Gastrocnemius medialis (tissue), 4 donors: ENCODE measurements around the gene UNC80. TPM values are rescaled to one million over a fixed set of nuclear protein-coding genes. Genes with fewer than 3 reads are reported as not detected.

Source experiments
- ATAC-seq, 2 donors: fragments of 150-250 bp; one replicate each; pipeline ENCODE4 v1.9.1; 2016
- DNase-seq, 2 donors: peaks; one replicate each; pipeline ENCODE4 v3.0.0-alpha.2; 2019
- H3K27ac ChIP-seq, 4 donors: fragments of 200-600 bp; sonication (generic); 1 replicate in 1 of 4; 2 replicates in 3 of 4; pipeline ENCODE4 v1.5.1; 2016 to 2018; ENCODE audit warnings: mild to moderate bottlenecking in 2 of 4, moderate library complexity in 1 of 4
- H3K27me3 ChIP-seq, 3 donors: fragments of 200-600 bp; sonication (generic) in 2 of 3; 1 replicate in 1 of 3; 2 replicates in 2 of 3; pipeline versions ENCODE4 v1.5.1 to v1.6.0; 2016 to 2019; ENCODE audit warnings: mild to moderate bottlenecking in 1 of 3, moderate library complexity in 1 of 3
- H3K36me3 ChIP-seq, 2 donors: fragments of 200-600 bp; sonication (generic) in 1 of 2; one replicate each; pipeline ENCODE4 v1.5.1; 2017 to 2018
- H3K4me1 ChIP-seq, 2 donors: fragments of 200-600 bp; sonication (generic) in 1 of 2; one replicate each; pipeline ENCODE4 v1.5.1; 2016 to 2017; ENCODE audit warnings: mild to moderate bottlenecking in 2 of 2
- H3K4me3 ChIP-seq, 4 donors: fragments of 200-600 bp; sonication (generic) in 3 of 4; 1 replicate in 1 of 4; 2 replicates in 3 of 4; pipeline ENCODE4 v1.5.1; 2016 to 2019; ENCODE audit warnings: mild to moderate bottlenecking in 2 of 4
- H3K9me3 ChIP-seq, 3 donors: fragments of 200-600 bp; sonication (generic) in 2 of 3; 1 replicate in 1 of 3; 2 replicates in 2 of 3; pipeline ENCODE4 v1.5.1; 2016 to 2019
- CTCF ChIP-seq, 5 experiments: fragments of 450-650 bp in 3 of 5; fragments of 200-600 bp in 2 of 5; sonication (generic) in 2 of 5; IDR thresholded peaks in 4 of 5; conservative IDR thresholded peaks in 1 of 5; 1 replicate in 4 of 5; 2 replicates in 1 of 5; pipeline ENCODE4 v1.5.1; 2016 to 2019; ENCODE audit warnings: antibody characterized with exemption in 5 of 5, mild to moderate bottlenecking in 3 of 5, moderate library complexity in 3 of 5
- POLR2A ChIP-seq, 2 donors: fragments of 450-650 bp; IDR thresholded peaks; one replicate each; pipeline ENCODE4 v1.6.1; 2017; ENCODE audit warnings: antibody characterized with exemption in 2 of 2, mild to moderate bottlenecking in 2 of 2, moderate library complexity in 2 of 2
- in situ Hi-C, 4 donors: fragments of 200-750 bp; cut with MboI; loops; one replicate each; pipeline versions ENCODE4 v1.15.0 to v1.8.0; 2017; ENCODE audit warnings: low sequenced_read_pairs in 4 of 4
- intact Hi-C: fragments of 100-400 bp; cut with DNase I; formaldehyde crosslinking; loops from one replicate; pipeline ENCODE4 v1.15.1; 2023; ENCODE audit warnings: low total_unique reads
- total RNA-seq, 4 donors: library from RNA; depleted of rRNA; stranded (reverse); fragments of >200 nt; gene quantifications; one replicate each; pipeline versions ENCODE4 v1.1.0 to v1.2.3, GENCODE V29; 2016

Gene UNC80
- total RNA-seq, 4 donors from 2014 or later = not detected

GRCh38 chr2:209821806-209822205 lies 50.2 kb downstream of the UNC80 start:
- Histone ChIP-seq H3K4me3 (no peak overlapping the region), H3K36me3 (no peaks in the 10 kb centered on the region), H3K9me3 (no peaks in the 10 kb centered on the region), H3K27me3 (no peaks in the 10 kb centered on the region), H3K27ac (no peak overlapping the region), H3K4me1 (no peaks in the 10 kb centered on the region)
- ATAC-seq (no peak), DNase-seq (no peak)
- intact Hi-C loops (no loop called here), in situ Hi-C loops (no loop called here)
- TF ChIP-seq CTCF (IDR thresholded peaks at IDR 0.05 in 4 of 5, conservative IDR thresholded peaks at IDR 0.05 in 1 of 5) (no peak), POLR2A (IDR thresholded peaks at IDR 0.05) (no peak)

DNA sequence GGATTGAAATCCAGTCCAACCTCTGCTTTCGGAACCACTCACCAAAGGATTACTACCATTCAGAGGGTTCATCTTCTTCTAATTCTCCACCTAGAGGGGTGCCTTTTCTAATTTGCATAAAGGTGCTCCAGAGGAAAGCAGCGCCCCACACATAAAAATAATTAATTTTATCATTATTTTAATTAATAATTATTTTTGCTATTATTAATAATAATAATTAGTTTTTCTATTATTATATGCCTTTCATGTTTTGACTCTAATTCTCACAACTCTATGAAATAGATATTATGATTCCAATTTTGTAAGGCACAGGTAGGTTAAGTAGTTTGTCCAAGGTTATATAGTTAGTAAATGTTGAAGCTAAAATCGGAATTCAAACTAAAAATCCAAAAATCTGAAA lies 51.9 kb downstream of the UNC80 start:
- H3K27me3 ChIP-seq = no peaks in the 10 kb centered on the region
- no peak for TF ChIP-seq POLR2A (IDR thresholded peaks at IDR 0.05)
- no peak for TF ChIP-seq CTCF (IDR thresholded peaks at IDR 0.05 in 4 of 5, conservative IDR thresholded peaks at IDR 0.05 in 1 of 5)
- H3K36me3 ChIP-seq = no peaks in the 10 kb centered on the region
- no peak overlapping the region for H3K27ac ChIP-seq
- no peaks in the 10 kb centered on the region for H3K9me3 ChIP-seq
- no peak for ATAC-seq
- no peaks in the 10 kb centered on the region for H3K4me1 ChIP-seq
- intact Hi-C loops (no loop called here), in situ Hi-C loops (no loop called here)
- no peak for DNase-seq
- no peak overlapping the region for H3K4me3 ChIP-seq

- TF ChIP-seq CTCF (IDR thresholded peaks at IDR 0.05 in 4 of 5, conservative IDR thresholded peaks at IDR 0.05 in 1 of 5) (no peak), POLR2A (IDR thresholded peaks at IDR 0.05) (no peak)
- Histone ChIP-seq H3K36me3 (no peaks in the 10 kb centered on the region), H3K4me1 (no peaks in the 10 kb centered on the region), H3K27me3 (no peaks in the 10 kb centered on the region), H3K9me3 (no peaks in the 10 kb centered on the region), H3K27ac (no peak overlapping the region), H3K4me3 (no peak overlapping the region)
- DNase-seq (no peak), ATAC-seq (no peak)
- intact Hi-C loops (no loop called here), in situ Hi-C loops (no loop called here)
These were observed 52.8 kb downstream of the UNC80 start for GRCh38 chr2:209824391-209824790.

DNA sequence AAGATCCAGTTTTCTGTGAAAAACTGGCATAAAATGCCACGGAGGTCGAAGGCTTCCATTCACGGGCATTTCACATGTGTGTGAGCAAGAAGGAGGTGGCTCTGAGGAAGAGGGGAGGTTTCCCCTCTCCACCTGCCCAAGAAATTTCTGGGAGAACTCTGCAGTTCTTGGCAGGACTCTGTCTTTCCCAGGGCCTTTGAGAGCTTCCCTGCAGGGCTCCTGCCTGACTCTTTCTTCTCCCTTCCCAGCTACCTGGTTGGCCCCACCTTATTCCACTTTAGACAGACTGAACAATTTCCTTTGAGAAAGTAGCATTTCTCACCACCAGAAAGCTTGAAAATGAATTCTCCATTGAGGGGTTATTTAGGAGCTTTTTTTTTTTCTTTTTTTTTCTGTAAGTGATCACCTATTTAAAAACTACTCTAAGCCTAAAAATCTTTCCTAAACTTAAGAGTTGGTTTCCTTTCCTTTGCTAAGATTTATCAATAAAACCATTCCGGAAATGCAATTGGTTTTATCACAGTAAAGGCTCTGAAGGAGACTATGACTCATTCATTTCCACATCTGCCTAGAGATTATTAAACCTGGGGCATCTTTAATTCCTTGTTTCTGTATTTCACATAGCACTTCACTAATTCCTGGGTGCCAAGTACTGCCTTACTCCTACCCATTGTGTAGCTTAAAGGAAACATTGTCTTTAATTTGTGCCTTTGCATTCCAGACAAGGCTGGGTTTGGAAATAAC lies 59.3 kb downstream of the UNC80 start:
- intact Hi-C loops = no loop called here
- Histone ChIP-seq H3K9me3 (no peaks in the 10 kb centered on the region), H3K27me3 (no peaks in the 10 kb centered on the region), H3K36me3 (no peaks in the 10 kb centered on the region), H3K27ac (no peak overlapping the region), H3K4me1 (no peaks in the 10 kb centered on the region), H3K4me3 (no peak overlapping the region)
- DNase-seq = no peak
- ATAC-seq = no peak
- in situ Hi-C loops = no loop called here
- no peak for TF ChIP-seq POLR2A (IDR thresholded peaks at IDR 0.05)
- no peak for TF ChIP-seq CTCF (IDR thresholded peaks at IDR 0.05 in 4 of 5, conservative IDR thresholded peaks at IDR 0.05 in 1 of 5)

- H3K36me3 ChIP-seq = no peaks in the 10 kb centered on the region
These were observed 63.1 kb downstream of the UNC80 start for GRCh38 chr2:209834767-209835166.

More at GRCh38 chr2:209834767-209835166, 63.1 kb downstream of the UNC80 start:
- H3K4me1 ChIP-seq = no peaks in the 10 kb centered on the region
- DNase-seq (no peak), ATAC-seq (no peak)
- no peaks in the 10 kb centered on the region for H3K9me3 ChIP-seq
- intact Hi-C loops (no loop called here), in situ Hi-C loops (no loop called here)
- no peak overlapping the region for H3K27ac ChIP-seq
- TF ChIP-seq POLR2A (IDR thresholded peaks at IDR 0.05) = no peak
- TF ChIP-seq CTCF (IDR thresholded peaks at IDR 0.05 in 4 of 5, conservative IDR thresholded peaks at IDR 0.05 in 1 of 5) = no peak
- no peaks in the 10 kb centered on the region for H3K27me3 ChIP-seq
- H3K4me3 ChIP-seq = no peak overlapping the region
